HG03432 (cell line): ENCODE measurements around the gene GGCX.
"Not testable (repeated sequence)": the region's sequence is repeated elsewhere in the genome, so short reads cannot be mapped to it uniquely, and the experiment has no call there.

Source experiments
- ATAC-seq: cut with Tn5 transposase; IDR thresholded peaks from one replicate; pipeline ENCODE4 v1.9.1; 2021; ENCODE audit warnings: mild to moderate bottlenecking, moderate library complexity; ENCODE audit not compliant: unreplicated experiment

GGCX gene

DNA sequence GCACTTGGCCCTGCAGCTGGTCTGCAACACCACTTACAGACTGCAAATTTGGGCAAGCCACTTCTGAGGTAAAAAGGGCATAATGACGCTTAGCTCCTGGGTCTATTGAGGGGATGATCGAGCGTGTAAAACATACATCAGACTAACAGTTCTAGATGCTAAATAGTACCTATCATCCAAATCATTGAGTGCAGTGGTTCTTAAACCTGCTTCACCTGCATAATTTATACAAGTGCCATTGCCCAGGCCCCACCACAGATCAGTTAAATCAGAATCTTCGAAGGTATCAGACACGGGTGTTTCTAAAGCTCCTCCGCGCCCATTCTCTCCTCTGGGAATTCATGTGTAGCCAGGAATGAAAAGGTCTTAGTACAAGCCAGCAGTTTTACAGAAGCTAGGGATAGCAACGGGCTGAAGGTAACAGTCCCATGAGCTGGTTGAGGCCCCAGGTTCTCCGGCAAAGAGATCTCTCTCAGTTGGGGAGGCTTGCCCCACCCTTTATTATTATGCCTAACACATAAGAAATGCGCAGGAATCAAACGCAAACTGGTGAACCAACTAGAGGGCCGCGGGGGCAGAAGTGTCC is 33.5 kb upstream of the GGCX start:
- ATAC-seq: no peak

DNA sequence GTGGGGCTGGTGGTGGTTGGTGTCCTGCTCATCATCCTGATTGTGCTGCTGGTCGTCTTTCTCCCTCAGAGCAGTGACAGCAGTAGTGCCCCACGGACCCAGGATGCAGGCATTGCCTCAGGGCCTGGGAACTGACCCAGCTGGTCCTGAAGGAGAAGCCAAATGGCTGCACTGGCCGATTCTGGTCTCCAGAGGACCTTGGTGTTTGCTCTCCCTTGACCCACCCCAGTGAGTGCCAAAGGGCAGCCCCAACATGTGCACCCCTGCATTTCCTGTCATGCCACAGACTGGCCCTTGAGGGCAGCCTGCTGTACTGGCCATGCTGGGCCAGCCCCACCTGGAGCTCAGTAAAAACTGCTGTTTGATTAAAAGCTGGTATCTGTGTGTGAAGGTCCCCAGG is 31.7 kb upstream of the GGCX start:
- ATAC-seq: no peak

DNA sequence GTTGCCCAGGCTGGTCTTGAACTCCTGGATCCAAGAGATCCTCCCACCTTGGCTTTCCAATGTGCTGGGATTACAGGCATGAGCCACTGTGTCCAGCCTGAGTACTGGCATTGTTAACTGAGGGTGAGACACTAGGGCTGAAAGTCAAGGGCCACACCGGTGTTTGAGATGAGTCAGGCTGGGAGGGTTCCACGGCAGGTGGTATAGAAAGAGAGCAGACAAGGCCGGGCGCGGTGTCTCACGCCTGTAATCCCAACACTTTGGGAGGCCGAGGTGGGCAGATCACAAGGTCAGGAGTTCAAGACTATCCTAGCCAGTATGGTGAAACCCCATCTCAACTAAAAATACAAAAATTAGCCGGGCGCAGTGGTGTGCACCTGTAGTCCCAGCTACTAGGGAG is 31.0 kb upstream of the GGCX start:
- not testable (repeated sequence) for ATAC-seq

DNA sequence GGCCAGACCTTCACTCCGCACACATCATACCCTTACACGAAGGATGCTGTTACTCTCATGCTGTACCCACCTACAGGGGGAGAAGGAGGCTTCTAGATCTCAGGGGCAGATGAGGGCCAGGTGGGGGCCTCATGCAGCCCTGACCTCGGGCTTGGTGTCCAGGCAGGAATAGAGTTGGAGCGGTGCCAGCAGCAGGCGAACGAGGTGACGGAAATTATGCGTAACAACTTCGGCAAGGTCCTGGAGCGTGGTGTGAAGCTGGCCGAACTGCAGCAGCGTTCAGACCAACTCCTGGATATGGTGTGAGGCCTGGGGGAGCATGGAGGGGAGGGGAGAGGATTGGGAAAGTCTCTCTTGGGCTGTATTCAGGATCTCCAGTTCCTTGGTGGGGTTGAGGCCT is 30.3 kb upstream of the GGCX start:
- no peak for ATAC-seq

DNA sequence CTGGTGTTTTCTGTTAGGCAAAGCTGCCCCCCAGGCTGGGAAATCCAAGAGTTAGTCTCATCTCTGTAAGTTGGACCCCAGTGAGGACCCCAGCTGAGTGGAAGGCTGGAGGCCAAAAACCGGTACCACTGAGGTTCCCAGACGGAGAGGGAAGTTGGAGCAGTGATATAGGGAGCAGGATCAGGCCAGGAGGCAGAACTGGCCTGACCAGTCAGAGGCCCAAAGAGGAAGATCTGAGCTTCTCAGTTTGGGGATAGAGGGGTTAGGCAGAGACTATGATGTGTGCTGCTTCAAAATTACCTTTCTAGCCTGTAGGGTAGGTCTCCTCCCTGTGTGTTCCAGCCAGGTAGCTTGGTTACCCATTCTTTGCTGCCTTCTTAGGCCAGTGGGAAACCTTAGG is 29.7 kb upstream of the GGCX start:
- ATAC-seq: no peak

DNA sequence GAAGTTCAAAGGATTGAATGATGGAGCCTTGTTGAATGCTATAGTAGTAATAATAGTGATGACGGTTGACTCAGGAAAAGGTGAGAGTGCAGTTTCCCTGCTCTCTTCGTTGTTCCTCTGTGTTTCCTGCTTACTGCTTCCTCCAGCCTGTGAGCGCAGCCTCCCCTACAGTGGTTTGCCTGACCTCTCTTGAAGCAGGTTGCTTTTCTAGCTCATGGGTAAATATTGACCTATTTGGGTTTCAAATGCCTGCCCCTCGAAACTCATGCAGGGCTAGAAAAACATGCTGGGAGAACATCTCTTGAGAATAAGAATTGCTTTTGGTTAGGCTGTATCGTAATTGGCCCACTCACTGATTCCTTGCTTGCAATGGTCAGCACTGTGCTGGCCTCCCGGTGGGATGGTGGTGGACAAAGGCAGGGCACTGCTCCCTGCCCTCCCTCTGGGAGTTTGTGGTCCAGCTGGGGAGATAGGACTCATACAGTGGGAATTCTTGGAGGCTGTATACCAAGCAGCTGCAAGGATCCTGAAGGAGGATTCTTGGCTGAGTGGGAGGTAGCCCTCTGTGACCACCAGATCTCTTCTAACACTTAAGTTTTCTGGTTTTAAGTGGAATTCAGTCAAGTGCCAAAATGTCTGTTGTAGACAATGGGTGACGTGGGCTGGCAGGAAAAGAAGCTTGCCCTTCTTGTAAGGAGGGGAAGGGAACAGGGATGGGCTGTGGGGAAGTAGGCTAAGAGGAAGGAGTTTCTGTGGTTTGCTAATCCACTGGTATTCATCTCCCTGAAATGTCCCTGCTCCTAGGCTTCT is 28.9 kb upstream of the GGCX start:
- no peak for ATAC-seq

DNA sequence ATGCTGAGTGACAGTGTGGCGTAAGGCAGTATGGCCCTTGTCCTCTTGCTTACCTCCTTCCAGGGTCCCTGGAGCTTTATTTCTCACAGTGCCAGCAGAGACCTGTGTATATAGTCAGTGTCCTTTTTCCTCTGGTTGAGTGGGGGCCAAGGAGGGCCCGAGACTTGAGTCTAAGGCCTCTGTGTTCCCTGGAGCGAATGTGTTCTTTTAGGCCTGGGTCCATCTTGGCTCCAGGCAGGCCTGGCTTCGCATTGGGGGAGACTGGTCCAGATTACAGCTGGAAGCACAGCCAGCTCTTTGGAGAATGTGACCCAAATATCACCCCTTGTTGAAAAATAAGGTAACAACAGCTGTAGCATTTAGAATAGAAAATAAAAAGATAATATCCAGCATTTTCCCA is 27.9 kb upstream of the GGCX start:
- no peak for ATAC-seq

DNA sequence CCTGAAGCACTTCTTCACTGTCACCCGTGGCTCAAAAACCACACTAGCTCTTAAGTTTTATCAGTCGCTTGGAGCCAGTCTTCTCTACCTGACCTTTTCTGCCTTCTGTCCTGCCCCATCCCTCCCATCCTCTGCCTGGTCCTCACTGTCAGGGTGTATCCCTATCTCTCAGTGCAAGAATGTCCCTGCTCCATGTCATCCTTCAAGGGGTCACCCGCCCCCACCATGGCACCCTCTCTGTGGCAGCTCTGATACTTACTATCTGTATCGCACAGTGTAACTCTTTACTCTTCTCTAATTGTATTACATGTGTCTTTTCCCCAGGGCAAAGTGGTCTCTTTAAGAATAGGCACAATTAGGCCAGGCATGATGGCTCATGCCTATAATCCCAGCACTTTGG is 27.4 kb upstream of the GGCX start:
- ATAC-seq: no peak

DNA sequence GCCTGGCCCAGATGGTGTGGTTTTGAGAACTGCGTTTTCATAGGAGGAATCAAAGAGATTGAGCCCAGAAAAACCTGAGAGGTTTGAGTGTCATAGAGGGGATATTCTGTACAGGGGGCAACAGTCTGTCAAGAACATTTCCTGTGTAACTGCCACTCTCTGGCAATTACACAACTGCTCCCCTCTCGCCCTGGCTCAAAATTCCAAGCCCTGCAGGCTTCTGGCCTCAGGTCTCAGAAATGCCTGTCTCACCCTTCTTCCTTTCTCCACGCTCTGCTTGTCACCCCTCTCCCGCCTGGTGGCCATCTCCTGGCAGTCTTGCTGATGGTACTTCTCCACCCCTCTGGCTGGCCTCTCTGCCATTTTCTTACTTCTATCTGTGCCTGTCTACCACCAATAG is 26.9 kb upstream of the GGCX start:
- ATAC-seq: no peak

DNA sequence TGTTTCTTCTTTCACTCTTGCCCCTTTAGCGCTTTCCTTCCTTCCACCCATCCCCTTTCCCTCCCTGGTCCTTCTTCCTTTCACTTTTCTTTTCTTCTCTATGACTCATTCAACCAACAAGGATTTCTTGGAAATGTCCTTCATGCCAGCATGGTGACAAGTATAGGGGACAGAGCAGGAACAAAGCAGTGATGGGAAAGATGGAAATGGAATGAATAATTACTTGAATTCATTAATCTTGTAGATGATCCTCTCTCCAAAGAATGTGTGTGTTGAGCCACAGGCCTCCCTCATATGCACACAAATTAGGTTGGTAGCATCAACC is 24.4 kb upstream of the GGCX start:
- no peak for ATAC-seq

DNA sequence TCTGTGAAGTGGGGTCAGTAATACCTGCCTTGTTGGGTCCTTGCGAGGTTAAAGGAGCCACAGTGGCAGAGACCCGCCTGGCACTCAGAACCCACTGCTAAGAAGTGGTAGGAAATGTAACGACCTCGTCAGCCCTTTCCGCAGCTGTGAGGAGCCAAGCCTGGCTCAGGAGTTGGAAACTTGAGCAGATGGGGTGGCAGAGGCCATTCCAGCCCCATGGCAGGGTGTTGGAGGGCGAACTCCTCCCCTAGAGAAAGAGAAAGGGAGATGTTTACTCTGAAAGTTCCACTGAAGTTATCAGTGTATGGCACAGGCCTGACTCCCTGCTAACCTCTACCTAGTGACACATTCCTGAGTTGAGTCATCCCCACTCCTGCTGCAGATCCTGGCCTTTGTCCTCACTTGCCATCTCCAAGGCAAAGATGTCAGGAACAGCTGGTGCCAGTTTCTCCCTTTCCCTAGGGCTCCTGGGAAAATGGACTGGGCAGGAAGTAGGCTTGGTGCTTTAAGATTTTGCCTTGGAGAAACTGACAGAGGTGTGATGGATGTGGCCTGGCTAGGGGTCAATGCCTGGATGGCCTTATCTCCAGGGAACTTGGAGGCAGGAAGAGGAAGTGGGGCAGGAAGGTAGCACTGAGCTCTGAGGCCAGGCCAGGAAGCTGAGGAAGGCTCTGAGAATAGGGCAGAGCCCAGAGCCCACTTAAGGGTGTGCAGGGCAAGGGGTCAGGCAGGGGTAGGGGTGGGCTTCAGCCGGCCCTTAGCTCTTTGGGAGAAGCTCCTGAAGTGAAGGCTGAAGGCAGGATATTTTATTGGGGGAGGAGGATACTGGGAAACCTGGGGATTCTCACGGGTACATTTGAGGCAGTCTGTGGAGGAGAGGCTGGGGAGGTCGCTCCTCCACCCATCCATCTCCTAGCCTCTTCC is 23.8 kb upstream of the GGCX start:
- ATAC-seq: peak; percentile 53

DNA sequence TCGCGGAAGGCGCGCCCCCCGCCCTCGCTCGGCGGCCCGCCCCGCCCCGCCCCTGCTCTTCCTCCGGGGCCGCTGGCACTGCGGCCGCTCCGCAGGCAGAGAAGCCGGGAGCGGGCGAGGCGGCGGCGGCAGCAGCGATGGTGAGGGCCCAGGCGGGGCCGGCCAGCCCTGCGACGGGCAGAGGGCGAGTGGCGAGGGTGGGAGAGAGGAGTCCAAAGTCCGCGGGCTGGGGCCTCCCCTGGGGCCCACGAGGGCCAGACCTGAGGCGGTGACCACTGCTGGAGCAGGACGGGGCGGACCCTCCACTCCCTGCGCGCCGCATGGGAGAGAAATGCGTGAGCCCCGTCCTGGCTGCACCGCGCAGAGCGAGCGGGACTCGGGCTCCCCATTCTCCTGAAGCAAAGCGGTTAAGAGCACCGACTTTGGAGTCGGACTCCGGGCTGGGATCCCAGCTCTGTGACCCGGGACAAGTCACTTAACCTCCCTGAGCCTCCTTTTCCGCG is 23.1 kb upstream of the GGCX start, which contains the start of gene VAMP5:
TSS of gene VAMP5 (plus strand) at position 78 of the 503 bp plus-strand sequence. CDS start at position 138, 60 bp downstream.
- ATAC-seq: peak; percentile 77

DNA sequence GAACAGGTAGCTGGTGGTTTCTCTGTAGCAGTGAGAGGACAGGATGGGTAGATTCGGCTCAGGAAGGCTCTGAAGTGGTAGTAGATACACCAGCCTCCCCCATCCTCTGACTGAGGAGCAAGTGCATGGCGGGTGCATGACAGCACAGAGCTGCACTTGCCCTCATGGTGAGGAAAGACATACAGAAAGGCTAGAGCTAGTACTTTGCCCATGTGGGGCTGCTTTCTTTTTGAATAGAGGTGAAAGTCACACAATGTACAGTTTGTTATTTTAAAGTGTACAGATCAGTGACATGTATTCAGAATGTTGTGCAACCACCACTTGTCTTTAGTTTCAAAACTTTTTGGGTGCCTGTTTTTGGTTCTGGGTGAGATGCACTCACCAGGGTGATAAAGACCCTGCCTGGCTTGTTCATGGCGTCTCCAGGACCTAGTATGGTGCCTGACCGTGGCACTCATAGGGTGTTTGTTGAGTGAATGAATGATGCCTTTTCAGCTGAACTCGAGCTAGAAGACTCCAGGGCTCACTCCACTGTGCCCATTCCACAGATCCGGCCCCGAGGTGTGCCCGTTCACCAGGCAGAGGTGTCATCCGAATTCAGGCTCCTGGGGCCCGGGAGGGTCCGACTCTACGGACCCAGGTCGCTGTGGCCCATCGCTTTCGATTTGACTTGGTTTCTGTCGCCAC is 22.5 kb upstream of the GGCX start:
- ATAC-seq: no peak

DNA sequence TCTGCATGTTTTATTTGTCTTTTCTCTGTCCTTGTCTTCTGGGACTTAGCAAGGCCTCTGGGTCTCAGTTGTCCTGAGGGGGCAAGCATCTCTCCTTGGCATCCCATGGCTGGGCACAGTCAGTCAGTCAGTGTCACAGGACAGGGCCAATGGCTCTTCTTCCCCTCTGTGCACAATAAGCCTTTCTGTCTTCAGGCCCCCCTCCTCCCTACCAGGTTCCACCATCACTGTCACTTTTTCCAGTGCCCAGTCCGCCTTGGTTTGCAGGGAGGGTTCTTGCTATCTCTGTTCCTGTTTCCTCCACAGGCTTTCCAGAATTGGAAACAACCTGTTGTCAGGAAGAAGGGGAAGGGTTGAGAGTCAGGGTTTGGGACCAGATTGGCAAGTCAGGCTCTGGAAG is 21.2 kb upstream of the GGCX start:
- no peak for ATAC-seq

DNA sequence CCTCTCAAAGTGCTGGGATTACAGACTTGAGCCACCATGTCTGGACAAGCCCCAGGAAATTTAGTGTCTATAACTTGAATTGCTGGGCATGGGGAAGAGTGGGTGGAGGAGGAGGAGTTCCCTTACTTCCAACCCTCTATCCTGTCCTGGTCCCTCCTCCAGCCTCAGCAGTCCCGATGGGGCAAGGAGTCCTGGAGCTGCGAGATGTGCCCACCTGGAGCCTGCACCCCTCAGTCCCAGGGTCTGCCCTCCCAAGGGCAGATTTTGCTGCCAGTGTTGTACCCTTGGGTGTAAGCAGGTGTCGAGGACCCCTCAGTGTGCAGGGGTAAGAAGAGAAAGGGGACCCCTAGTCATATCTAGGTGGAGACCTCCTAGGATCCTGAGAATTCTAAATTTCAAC is 18.9 kb upstream of the GGCX start:
- no peak for ATAC-seq

DNA sequence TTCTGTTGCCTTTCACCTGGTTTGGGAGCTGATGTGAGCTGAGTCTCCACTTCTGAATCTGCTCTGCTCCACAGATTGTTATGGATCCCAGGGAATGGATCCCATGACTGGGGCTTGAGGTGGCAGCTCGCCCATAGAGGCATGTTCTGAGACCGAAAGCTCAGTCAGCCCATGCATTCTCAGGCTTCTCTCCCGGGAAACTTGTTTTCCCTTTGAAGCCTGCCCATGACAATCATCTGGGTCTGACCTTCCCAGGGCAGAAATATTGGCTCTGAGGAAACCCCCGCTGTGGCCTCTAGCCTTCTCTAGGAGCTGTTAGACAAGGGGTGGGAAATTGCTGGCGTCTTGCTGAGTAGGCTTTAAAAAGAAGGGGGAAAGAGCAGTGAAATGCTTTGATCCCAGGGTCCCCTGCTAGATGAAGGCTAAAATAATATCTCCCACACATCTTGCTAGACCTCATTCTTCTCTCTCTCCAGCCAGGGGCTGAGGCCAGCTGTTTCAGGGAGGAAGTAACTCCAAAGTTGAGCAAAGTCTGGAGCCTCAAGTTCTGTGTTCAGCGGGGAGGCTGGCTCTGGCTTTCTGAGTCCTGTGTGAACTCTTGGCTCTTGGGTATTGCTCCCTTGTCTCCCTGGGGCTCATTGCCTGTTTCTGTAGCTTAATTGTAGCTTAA is 18.1 kb upstream of the GGCX start:
- no peak for ATAC-seq

DNA sequence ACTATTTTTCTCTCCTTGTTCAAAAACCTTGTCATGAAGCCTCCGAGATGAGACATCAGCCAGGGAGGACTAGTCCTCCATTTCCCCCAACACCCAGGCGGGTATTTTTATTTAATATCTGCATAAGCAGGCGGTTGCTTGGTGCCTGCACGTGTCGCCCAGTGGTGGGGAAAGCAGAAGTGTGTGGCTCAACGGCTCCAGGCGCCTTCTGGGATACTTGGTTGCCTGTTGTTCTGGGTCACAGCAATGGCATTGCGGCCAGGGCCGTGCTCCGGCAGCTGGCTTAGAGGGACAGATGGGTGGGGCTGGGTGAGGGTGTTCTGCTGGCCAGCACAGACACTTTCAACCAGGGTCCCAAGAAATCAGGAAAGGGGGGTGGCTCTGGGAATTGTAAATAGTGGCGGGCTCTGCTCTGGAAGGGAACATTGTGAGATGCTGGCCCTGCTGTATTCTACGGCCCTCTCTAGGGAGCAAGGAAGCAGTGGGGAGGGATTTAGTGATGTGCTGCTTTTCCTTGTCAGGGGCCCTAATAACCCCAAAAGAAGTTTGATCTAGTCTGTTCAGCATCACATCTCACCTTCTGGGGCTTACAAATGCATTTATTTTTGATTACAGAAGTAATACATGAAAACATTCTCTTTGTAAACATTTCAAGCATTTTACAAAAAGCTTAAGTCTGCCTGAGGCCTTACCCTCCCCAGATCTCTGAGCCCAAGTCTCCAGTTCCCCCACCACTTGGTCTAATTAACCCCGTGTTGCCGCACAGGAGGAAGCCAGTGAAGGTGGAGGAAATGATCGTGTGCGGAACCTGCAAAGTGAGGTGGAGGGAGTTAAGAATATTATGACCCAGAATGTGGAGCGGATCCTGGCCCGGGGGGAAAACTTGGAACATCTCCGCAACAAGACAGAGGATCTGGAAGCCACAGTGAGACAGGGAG is 17.2 kb upstream of the GGCX start:
- peak; percentile 56 for ATAC-seq

DNA sequence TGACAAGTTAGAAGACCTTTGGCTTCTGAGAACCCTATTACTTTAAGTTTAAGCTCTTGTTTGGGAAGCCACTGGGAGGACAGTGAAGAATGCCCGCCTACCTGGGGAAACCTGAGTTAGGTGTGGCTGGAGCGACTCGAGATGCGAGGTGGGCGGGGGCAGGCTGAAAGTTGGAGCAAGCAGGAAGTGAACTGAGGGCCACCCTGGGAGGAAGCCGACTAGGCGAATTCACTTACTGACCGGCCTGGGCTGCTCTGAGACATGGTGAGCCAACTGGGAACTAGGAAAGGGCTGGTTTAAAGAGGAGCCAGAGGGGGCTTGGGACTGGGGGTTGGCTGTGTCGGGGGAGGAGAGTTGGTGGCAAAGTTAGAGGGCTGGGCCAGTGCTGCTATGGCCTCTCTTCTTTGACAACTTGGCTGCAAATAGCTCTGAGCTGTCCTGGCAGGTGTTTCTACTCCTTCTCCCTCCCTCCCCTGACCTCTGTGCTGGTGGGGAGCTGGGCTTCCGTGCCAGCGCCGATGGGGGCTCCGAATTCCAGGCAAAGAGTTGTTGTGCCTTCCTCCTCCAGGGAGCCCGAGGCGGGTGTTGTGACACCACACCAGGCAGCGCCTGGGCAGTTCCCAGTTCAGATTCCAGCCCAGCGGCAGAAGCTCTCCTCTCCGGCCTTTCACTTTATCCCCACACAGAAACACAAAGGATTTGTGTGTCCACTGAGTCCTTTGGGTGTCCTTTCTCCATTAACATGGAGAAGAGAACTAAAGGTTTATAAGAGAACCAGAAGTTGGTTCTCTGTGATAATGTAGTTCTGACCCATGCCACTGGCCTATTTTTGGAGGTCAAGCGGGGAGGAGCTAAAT is 16.3 kb upstream of the GGCX start, which contains the start of gene VAMP8:
TSS of gene VAMP8 (plus strand) at position 201 of the 857 bp plus-strand sequence. CDS start at position 262, 61 bp downstream.
- peak; percentile 67 for ATAC-seq
